Kidney epithelial cell (primary cell): ENCODE data around the gene PDE6B. TPM values are rescaled to one million over a fixed set of nuclear protein-coding genes. Genes with fewer than 3 reads are reported as not detected.
"Not testable (repeated sequence)": the region's sequence is repeated elsewhere in the genome, so short reads cannot be mapped to it uniquely, and the experiment has no call there.

Source experiments
- DNase-seq: peaks from one replicate; pipeline ENCODE4 v3.0.0-alpha.2; 2010; ENCODE audit warnings: low read depth
- H3K27me3 ChIP-seq: 2 replicates; pipeline ENCODE4 v1.6.0; 2011; ENCODE audit warnings: low read length; ENCODE audit not compliant: control insufficient read depth, insufficient read depth
- H3K36me3 ChIP-seq: 2 replicates; pipeline ENCODE4 v1.5.1; 2011; ENCODE audit warnings: low read length; ENCODE audit not compliant: control insufficient read depth, insufficient read depth
- H3K4me3 ChIP-seq: 2 replicates; pipeline ENCODE4 v1.5.1; 2011; ENCODE audit warnings: low read depth, mild to moderate bottlenecking, control low read depth, low read length
- total RNA-seq: library from RNA; depleted of rRNA; stranded (reverse); fragments of >200 nt; gene quantifications from 2 replicates; pipeline ENCODE4 v1.2.3, GENCODE V29; 2015
- TF ChIP-seq, protein P1 (sequence below): IDR thresholded peaks from 2 replicates; pipeline ENCODE4 v1.5.1; 2011; ENCODE audit warnings: mild to moderate bottlenecking, moderate library complexity, low read length, control low read depth, inconsistent platforms; ENCODE audit not compliant: insufficient read depth, poor library complexity, severe bottlenecking

PDE6B gene
- total RNA-seq, 1 donor from 2014 or later = 17.1 TPM

DNA sequence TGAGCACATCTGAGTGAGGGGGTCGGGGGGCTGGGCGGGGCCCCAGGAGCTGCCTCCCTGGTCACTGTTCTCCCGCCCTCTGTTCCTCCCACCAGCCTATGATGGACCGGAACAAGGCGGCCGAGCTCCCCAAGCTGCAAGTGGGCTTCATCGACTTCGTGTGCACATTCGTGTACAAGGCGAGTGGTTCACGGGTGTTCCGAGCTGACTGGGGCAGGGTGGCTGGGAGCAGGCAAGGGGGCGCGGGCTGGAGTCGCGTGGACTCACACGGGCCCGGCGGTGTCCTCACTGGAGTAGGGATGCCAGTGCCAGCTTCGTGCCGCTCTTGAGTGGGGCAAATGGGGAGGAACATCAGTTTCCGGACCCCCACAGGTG, 41.0 kb downstream of the PDE6B start:
- Histone ChIP-seq H3K4me3 (no peak overlapping the region), H3K27me3 (peaks cover 3% of the 10 kb centered on the region), H3K36me3 (peaks cover 2% of the 10 kb centered on the region)
- DNase-seq = no peak
- TF ChIP-seq, protein P1, sequence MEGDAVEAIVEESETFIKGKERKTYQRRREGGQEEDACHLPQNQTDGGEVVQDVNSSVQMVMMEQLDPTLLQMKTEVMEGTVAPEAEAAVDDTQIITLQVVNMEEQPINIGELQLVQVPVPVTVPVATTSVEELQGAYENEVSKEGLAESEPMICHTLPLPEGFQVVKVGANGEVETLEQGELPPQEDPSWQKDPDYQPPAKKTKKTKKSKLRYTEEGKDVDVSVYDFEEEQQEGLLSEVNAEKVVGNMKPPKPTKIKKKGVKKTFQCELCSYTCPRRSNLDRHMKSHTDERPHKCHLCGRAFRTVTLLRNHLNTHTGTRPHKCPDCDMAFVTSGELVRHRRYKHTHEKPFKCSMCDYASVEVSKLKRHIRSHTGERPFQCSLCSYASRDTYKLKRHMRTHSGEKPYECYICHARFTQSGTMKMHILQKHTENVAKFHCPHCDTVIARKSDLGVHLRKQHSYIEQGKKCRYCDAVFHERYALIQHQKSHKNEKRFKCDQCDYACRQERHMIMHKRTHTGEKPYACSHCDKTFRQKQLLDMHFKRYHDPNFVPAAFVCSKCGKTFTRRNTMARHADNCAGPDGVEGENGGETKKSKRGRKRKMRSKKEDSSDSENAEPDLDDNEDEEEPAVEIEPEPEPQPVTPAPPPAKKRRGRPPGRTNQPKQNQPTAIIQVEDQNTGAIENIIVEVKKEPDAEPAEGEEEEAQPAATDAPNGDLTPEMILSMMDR = no peak

DNA sequence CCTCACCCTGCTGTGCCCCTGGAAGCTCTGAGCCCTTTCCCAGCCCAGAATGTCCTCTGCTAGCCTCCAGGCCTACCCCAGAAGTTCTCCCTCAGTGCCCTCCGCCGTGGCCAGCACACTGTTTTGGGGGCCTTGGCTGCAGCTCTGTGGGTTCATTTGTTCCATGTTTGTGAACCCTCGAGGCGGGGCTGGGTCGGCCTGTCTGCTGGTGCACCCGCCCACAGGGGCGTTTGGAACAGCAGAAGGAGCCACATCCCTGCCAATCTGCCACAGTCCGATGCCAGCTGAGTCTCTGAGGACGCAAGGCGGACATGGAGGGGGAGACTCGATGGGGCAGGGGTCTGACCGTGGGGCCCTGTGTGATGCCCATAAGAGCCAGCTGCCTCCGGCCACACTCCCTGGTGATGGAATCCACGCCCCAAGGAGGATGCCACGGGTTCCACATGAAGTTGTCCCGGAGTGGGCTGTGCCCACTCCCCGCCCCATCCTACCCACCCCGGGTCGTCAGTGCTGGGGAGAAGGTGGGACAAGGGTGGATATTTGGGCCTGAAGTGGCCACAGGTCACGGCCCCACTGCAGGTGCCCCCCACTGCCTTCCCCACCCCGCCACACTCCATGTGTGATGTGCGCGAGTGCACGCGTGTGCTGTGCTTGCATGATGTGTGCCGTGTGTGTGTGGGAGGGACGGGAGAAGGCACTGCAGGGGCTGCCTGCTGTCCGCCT, 41.6 kb downstream of the PDE6B start:
- peaks cover 2% of the 10 kb centered on the region for H3K36me3 ChIP-seq
- peaks cover 3% of the 10 kb centered on the region for H3K27me3 ChIP-seq
- TF ChIP-seq, protein P1 = no peak
- DNase-seq = no peak
- no peak overlapping the region for H3K4me3 ChIP-seq

DNA sequence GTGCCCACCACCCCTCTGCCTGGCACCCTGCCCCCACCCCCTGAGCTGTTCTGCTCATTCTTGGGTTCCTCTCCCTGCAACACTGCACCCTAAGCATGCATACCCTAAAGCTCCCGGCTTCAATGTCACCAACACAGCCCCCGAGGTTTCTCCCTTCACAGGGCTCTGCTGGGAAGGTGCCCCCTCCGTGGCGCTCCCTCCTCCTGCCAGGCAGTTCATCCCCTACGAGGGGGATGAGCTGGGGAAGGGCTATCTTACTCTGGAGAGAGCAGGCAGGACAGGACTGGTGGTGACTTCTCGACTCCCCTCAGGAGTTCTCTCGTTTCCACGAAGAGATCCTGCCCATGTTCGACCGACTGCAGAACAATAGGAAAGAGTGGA, 42.2 kb downstream of the PDE6B start:
- DNase-seq = no peak
- TF ChIP-seq, protein P1 = no peak
- Histone ChIP-seq H3K36me3 (peaks cover 2% of the 10 kb centered on the region), H3K4me3 (no peak overlapping the region), H3K27me3 (peaks cover 3% of the 10 kb centered on the region)

- H3K27me3 ChIP-seq, DNase-seq, H3K36me3 ChIP-seq, H3K4me3 ChIP-seq: not testable (repeated sequence)
Measured at GRCh38 chr4:668219-668618, 42.8 kb downstream of the PDE6B start.

DNA sequence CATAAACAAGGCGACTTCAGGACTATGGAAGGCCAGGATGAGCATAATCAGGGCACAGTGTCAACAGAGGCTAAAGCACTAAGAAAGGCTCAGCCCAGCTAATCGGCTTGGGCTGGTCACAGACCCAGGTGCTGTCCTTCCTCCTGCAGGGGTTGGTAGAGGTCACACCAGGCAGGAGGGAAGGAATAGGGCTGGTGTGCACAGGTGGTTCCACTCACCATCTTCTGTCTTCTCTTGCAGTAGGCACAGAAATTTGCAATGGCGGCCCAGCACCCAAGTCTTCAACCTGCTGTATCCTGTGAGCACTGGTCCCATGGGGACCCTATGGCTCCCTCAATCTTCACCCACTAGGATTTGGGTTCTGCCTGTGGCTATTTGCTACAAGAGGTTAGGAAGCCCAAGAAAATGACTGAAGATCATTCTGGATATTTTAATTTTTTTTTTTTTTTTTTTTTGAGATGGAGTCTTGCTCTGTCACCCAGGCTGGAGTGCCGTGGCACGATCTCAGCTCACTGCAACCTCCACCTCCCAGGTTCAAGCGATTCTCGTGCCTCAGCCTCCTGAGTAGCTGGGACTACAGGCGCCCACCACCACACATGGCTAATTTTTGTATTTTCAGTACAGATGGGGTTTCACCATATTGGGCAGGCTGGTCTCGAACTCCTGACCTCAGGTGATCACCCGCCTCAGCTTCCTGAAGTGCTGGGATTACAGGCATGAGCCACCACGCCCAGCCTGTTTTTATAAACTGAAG, 44.6 kb downstream of the PDE6B start:
- DNase-seq, H3K27me3 ChIP-seq, H3K36me3 ChIP-seq, H3K4me3 ChIP-seq: not testable (repeated sequence)

GRCh38 chr4:671769-672168, 46.4 kb downstream of the PDE6B start:
- no peak for DNase-seq
- H3K4me3 ChIP-seq = no peak overlapping the region
- H3K27me3 ChIP-seq = no peaks in the 10 kb centered on the region
- peaks cover 2% of the 10 kb centered on the region for H3K36me3 ChIP-seq
- TF ChIP-seq, protein P1 = no peak
